Measurements from ENCODE around the gene DCAF11. TPM values are rescaled to one million over a fixed set of nuclear protein-coding genes. Genes with fewer than 3 reads are reported as not detected.
"Not testable (repeated sequence)": the region's sequence is repeated elsewhere in the genome, so short reads cannot be mapped to it uniquely, and the experiment has no call there.

DCAF11 gene
- total RNA-seq, 1 donor: 47.9 TPM

- DNase-seq (ENCODE audit: low read depth): no peak
- H3K4me3 ChIP-seq (ENCODE audit: low read depth, low read length): no peak overlapping the region
- TF ChIP-seq CTCF (IDR thresholded peaks at IDR 0.05; ENCODE audit: insufficient read depth, low read depth, low read length): no peak
Observed at GRCh38 chr14:24102357-24103048, 12.1 kb upstream of the DCAF11 start.

- no peak overlapping the region for H3K4me3 ChIP-seq (ENCODE audit: low read depth, low read length)
- no peak for DNase-seq (ENCODE audit: low read depth)
- no peak for TF ChIP-seq CTCF (IDR thresholded peaks at IDR 0.05; ENCODE audit: insufficient read depth, low read depth, low read length)
Observed at GRCh38 chr14:24103451-24103850, 11.1 kb upstream of the DCAF11 start.

- not testable (repeated sequence) for DNase-seq (ENCODE audit: low read depth)
Observed at GRCh38 chr14:24105609-24106239, 8.9 kb upstream of the DCAF11 start.

GRCh38 chr14:24106672-24107271, 7.8 kb upstream of the DCAF11 start:
- H3K4me3 ChIP-seq (ENCODE audit: low read depth, low read length): no peak overlapping the region
- no peak for TF ChIP-seq CTCF (IDR thresholded peaks at IDR 0.05; ENCODE audit: insufficient read depth, low read depth, low read length)
- no peak for DNase-seq (ENCODE audit: low read depth)

More at GRCh38 chr14:24105609-24106239, 8.9 kb upstream of the DCAF11 start:
- H3K4me3 ChIP-seq (ENCODE audit: low read depth, low read length): not testable (repeated sequence)

GRCh38 chr14:24108336-24108874, 6.2 kb upstream of the DCAF11 start:
- no peak for TF ChIP-seq CTCF (IDR thresholded peaks at IDR 0.05; ENCODE audit: insufficient read depth, low read depth, low read length)
- DNase-seq (ENCODE audit: low read depth): no peak
- no peak overlapping the region for H3K4me3 ChIP-seq (ENCODE audit: low read depth, low read length)

- DNase-seq (ENCODE audit: low read depth): no peak
- no peak overlapping the region for H3K4me3 ChIP-seq (ENCODE audit: low read depth, low read length)
- no peak for TF ChIP-seq CTCF (IDR thresholded peaks at IDR 0.05; ENCODE audit: insufficient read depth, low read depth, low read length)
Observed at GRCh38 chr14:24110060-24110459, 4.5 kb upstream of the DCAF11 start.

- H3K4me3 ChIP-seq (ENCODE audit: low read depth, low read length): no peak overlapping the region
- DNase-seq (ENCODE audit: low read depth): no peak
- no peak for TF ChIP-seq CTCF (IDR thresholded peaks at IDR 0.05; ENCODE audit: insufficient read depth, low read depth, low read length)
Observed at GRCh38 chr14:24110523-24110922, 4.1 kb upstream of the DCAF11 start.
